ENCODE results near the gene SNX30.

DNA sequence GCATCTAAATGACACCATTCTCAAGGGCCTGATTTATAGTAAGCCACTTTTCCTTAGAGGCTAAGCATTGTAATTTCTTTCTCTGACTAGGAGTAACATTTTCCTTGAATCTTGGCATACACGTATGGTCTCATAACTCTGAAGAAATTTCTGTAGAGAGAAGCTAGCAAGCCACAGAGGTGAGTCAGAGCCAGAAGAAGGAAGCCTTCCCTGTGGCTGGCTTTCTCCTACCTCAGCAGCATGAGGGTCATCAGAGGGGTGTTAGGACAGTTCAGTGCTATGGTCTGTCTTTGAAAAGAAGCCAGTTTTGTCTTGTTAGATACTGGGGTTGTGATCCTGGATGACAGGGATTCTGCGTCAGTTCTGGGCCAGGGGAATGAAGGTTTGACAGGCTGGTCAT lies 3.2 kb downstream of the SNX30 start:
- TF ChIP-seq, protein P1, sequence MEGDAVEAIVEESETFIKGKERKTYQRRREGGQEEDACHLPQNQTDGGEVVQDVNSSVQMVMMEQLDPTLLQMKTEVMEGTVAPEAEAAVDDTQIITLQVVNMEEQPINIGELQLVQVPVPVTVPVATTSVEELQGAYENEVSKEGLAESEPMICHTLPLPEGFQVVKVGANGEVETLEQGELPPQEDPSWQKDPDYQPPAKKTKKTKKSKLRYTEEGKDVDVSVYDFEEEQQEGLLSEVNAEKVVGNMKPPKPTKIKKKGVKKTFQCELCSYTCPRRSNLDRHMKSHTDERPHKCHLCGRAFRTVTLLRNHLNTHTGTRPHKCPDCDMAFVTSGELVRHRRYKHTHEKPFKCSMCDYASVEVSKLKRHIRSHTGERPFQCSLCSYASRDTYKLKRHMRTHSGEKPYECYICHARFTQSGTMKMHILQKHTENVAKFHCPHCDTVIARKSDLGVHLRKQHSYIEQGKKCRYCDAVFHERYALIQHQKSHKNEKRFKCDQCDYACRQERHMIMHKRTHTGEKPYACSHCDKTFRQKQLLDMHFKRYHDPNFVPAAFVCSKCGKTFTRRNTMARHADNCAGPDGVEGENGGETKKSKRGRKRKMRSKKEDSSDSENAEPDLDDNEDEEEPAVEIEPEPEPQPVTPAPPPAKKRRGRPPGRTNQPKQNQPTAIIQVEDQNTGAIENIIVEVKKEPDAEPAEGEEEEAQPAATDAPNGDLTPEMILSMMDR (IDR thresholded peaks at IDR 0.05) = no peak
- TF ChIP-seq POLR2A (IDR thresholded peaks at IDR 0.05) = no peak
